CD4-positive, alpha-beta memory T cell (primary cell): ENCODE data around the gene TIMM29. TPM values are rescaled to one million over a fixed set of nuclear protein-coding genes. Genes with fewer than 3 reads are reported as not detected.

ENCODE experiments used
- CTCF ChIA-PET: fragments of 350-600 bp; sonication (Branson Sonifier 250); formaldehyde crosslinking; loops from one replicate; lab custom pipeline; 2021; ENCODE audit warnings: inconsistent platforms; ENCODE audit not compliant: partially characterized antibody; lab: Charles Lee
- POLR2A ChIA-PET: fragments of 350-600 bp; sonication (Branson Sonifier 250); formaldehyde crosslinking; loops from one replicate; lab custom pipeline; 2021; ENCODE audit not compliant: partially characterized antibody; lab: Charles Lee
- DNase-seq, 5 donors: peaks; one replicate each; pipeline versions ENCODE4 v3.0.0 to v3.0.0-alpha.2; 2020 to 2022; ENCODE audit warnings: mixed read lengths in 1 of 5
- H3K27ac ChIP-seq: one replicate; pipeline ENCODE4 v1.7.0; 2013; ENCODE audit warnings: low read depth, low read length
- H3K27me3 ChIP-seq: 2 replicates; pipeline ENCODE4 v1.7.0; 2013; ENCODE audit warnings: mild to moderate bottlenecking, low read length, moderate library complexity; ENCODE audit not compliant: insufficient read depth
- H3K36me3 ChIP-seq: 2 replicates; pipeline ENCODE4 v1.7.0; 2013; ENCODE audit warnings: mild to moderate bottlenecking, low read length, moderate library complexity; ENCODE audit not compliant: insufficient read depth
- H3K4me1 ChIP-seq: 2 replicates; pipeline ENCODE4 v1.7.0; 2013; ENCODE audit warnings: mild to moderate bottlenecking, low read length, moderate library complexity; ENCODE audit not compliant: insufficient read depth
- H3K4me3 ChIP-seq, 2 donors: one replicate each; pipeline ENCODE4 v1.7.0; 2013; ENCODE audit warnings: low read length in 2 of 2, mild to moderate bottlenecking in 1 of 2
- H3K9me3 ChIP-seq, 2 donors: one replicate each; pipeline ENCODE4 v1.7.0; 2013; ENCODE audit warnings: low read length in 2 of 2, control low read depth in 1 of 2; ENCODE audit not compliant: control insufficient read depth in 1 of 2
- H3K27ac Mint-ChIP-seq, 7 donors: one replicate each; pipeline ENCODE4 v1.8.0; 2020 to 2021; ENCODE audit warnings: mixed read lengths in 7 of 7, mild to moderate bottlenecking in 6 of 7, inconsistent platforms in 3 of 7, moderate library complexity in 3 of 7
- H3K27me3 Mint-ChIP-seq, 2 donors: one replicate each; pipeline ENCODE4 v1.8.0; 2020 to 2021; ENCODE audit warnings: mixed read lengths in 2 of 2
- H3K36me3 Mint-ChIP-seq, 2 donors: one replicate each; pipeline ENCODE4 v1.8.0; 2020 to 2021; ENCODE audit warnings: mixed read lengths in 2 of 2, inconsistent platforms in 1 of 2, mild to moderate bottlenecking in 1 of 2
- H3K4me1 Mint-ChIP-seq, 4 donors: one replicate each; pipeline ENCODE4 v1.8.0; 2020 to 2021; ENCODE audit warnings: mixed read lengths in 4 of 4, mild to moderate bottlenecking in 1 of 4
- H3K4me3 Mint-ChIP-seq, 8 donors: one replicate each; pipeline ENCODE4 v1.8.0; 2020 to 2021; ENCODE audit warnings: mixed read lengths in 8 of 8, mild to moderate bottlenecking in 7 of 8, moderate library complexity in 6 of 8, inconsistent platforms in 3 of 8
- H3K9me3 Mint-ChIP-seq, 8 donors: one replicate each; pipeline ENCODE4 v1.8.0; 2020 to 2021; ENCODE audit warnings: mixed read lengths in 8 of 8, mild to moderate bottlenecking in 5 of 8, inconsistent platforms in 3 of 8, moderate library complexity in 1 of 8
- intact Hi-C: fragments of 100-400 bp; cut with micrococcal nuclease; formaldehyde crosslinking; loops from one replicate; pipeline ENCODE4 v1.15.1; 2023
- polyA plus RNA-seq, 2 donors: library from polyadenylated mRNA; unstranded; fragments of 300-500 nt; fragmentation: Illumina TruSeq; gene quantifications; one replicate each; pipeline ENCODE4 v1.2.3, GENCODE V29; 2021
- total RNA-seq, 2 experiments: library from RNA; stranded (reverse); gene quantifications; one replicate each; pipeline ENCODE4 v1.2.3, GENCODE V29; 2021

The TIMM29 gene
- total and polyA plus RNA-seq, 4 experiments from 2014 or later = 17.7 to 40.9 (median 37.1) TPM

- H3K27ac Mint-ChIP-seq = peak overlapping the region in 1 of 7 donors; percentile 42
- intact Hi-C loops = no loop called here
- no peak overlapping the region for H3K4me3 Mint-ChIP-seq
- H3K4me1 ChIP-seq = no peaks in the 10 kb centered on the region
- no peaks in the 10 kb centered on the region for H3K4me1 Mint-ChIP-seq
- ChIA-PET CTCF (no interaction called here), POLR2A (no interaction called here)
- H3K27me3 Mint-ChIP-seq = no peaks in the 10 kb centered on the region
- H3K27ac ChIP-seq = no peak overlapping the region
- H3K36me3 Mint-ChIP-seq = peaks cover 9 to 23% of the 10 kb centered on the region in 2 donors
- no peak overlapping the region for H3K4me3 ChIP-seq
- no peak for DNase-seq
- peaks cover 17% of the 10 kb centered on the region for H3K36me3 ChIP-seq
- H3K27me3 ChIP-seq = no peaks in the 10 kb centered on the region
- no peaks in the 10 kb centered on the region for H3K9me3 Mint-ChIP-seq
- no peaks in the 10 kb centered on the region for H3K9me3 ChIP-seq
Measured at GRCh38 chr19:10913716-10914340, 14.8 kb upstream of the TIMM29 start.

- Histone ChIP-seq H3K9me3 (no peaks in the 10 kb centered on the region), H3K4me1 (no peaks in the 10 kb centered on the region), H3K36me3 (peaks cover 13% of the 10 kb centered on the region), H3K4me3 (no peak overlapping the region), H3K27me3 (no peaks in the 10 kb centered on the region), H3K27ac (no peak overlapping the region)
- Mint-ChIP-seq H3K9me3 (no peaks in the 10 kb centered on the region), H3K27me3 (no peaks in the 10 kb centered on the region), H3K4me3 (no peak overlapping the region), H3K4me1 (no peaks in the 10 kb centered on the region), H3K27ac (no peak overlapping the region), H3K36me3 (peaks cover 8 to 21% of the 10 kb centered on the region in 2 donors)
- ChIA-PET CTCF (no interaction called here), POLR2A (no interaction called here)
- intact Hi-C loops = no loop called here
- no peak for DNase-seq
Measured at GRCh38 chr19:10915130-10916091, 13.2 kb upstream of the TIMM29 start.

- Mint-ChIP-seq H3K9me3 (no peaks in the 10 kb centered on the region), H3K27ac (no peak overlapping the region), H3K36me3 (peaks cover 8 to 26% of the 10 kb centered on the region in 2 donors), H3K27me3 (no peaks in the 10 kb centered on the region), H3K4me3 (no peak overlapping the region), H3K4me1 (no peaks in the 10 kb centered on the region)
- Histone ChIP-seq H3K27me3 (no peaks in the 10 kb centered on the region), H3K4me3 (no peak overlapping the region), H3K9me3 (no peaks in the 10 kb centered on the region), H3K27ac (no peak overlapping the region), H3K36me3 (peaks cover 9% of the 10 kb centered on the region), H3K4me1 (no peaks in the 10 kb centered on the region)
- no peak for DNase-seq
- ChIA-PET CTCF (no interaction called here), POLR2A (no interaction called here)
- intact Hi-C loops = no loop called here
Measured at GRCh38 chr19:10916602-10917001, 12.0 kb upstream of the TIMM29 start.

- no peak overlapping the region for H3K4me3 Mint-ChIP-seq
- Histone ChIP-seq H3K9me3 (no peaks in the 10 kb centered on the region), H3K4me1 (no peaks in the 10 kb centered on the region), H3K36me3 (peaks cover 3% of the 10 kb centered on the region), H3K27ac (no peak overlapping the region), H3K27me3 (no peaks in the 10 kb centered on the region), H3K4me3 (no peak overlapping the region)
- no peaks in the 10 kb centered on the region for H3K27me3 Mint-ChIP-seq
- no peaks in the 10 kb centered on the region for H3K4me1 Mint-ChIP-seq
- H3K36me3 Mint-ChIP-seq = peaks cover 7 to 23% of the 10 kb centered on the region in 2 donors
- H3K9me3 Mint-ChIP-seq = no peaks in the 10 kb centered on the region
- POLR2A ChIA-PET = no interaction called here
- intact Hi-C loops = no loop called here
- H3K27ac Mint-ChIP-seq = peak overlapping the region in 1 of 7 donors; percentile 29
- CTCF ChIA-PET = interaction anchor here (1.0 to 1.6 kb wide), 2 partner anchors 18 to 20 kb away, joined by 3 to 5 read pairs; no protein-coding TSS in a partner anchor
- no peak for DNase-seq
Measured at GRCh38 chr19:10918359-10918758, 10.3 kb upstream of the TIMM29 start.

GRCh38 chr19:10919352-10920287 lies 9.0 kb upstream of the TIMM29 start:
- H3K27ac ChIP-seq = no peak overlapping the region
- peaks cover 10 to 29% of the 10 kb centered on the region in 2 donors for H3K36me3 Mint-ChIP-seq
- H3K4me1 Mint-ChIP-seq = no peaks in the 10 kb centered on the region
- H3K27me3 ChIP-seq = no peaks in the 10 kb centered on the region
- CTCF ChIA-PET = no interaction called here
- no peaks in the 10 kb centered on the region for H3K27me3 Mint-ChIP-seq
- H3K36me3 ChIP-seq = peaks cover 3% of the 10 kb centered on the region
- H3K4me3 Mint-ChIP-seq = no peak overlapping the region
- no peak for DNase-seq
- peak overlapping the region in 3 of 7 donors; percentile 37 to 84 (median 42) for H3K27ac Mint-ChIP-seq
- no peak overlapping the region for H3K4me3 ChIP-seq
- H3K9me3 Mint-ChIP-seq = no peaks in the 10 kb centered on the region
- no peaks in the 10 kb centered on the region for H3K9me3 ChIP-seq
- intact Hi-C loops = no loop called here
- no peaks in the 10 kb centered on the region for H3K4me1 ChIP-seq
- POLR2A ChIA-PET = no interaction called here

- Mint-ChIP-seq H3K27me3 (no peaks in the 10 kb centered on the region), H3K27ac (peak overlapping the region in 1 of 7 donors; percentile 84), H3K36me3 (peaks cover 10 to 32% of the 10 kb centered on the region in 2 donors), H3K4me1 (peaks cover 0 to 1% (median 0%) of the 10 kb centered on the region in 4 donors), H3K4me3 (no peak overlapping the region), H3K9me3 (no peaks in the 10 kb centered on the region)
- H3K27ac ChIP-seq = no peak overlapping the region
- H3K9me3 ChIP-seq = no peaks in the 10 kb centered on the region
- H3K27me3 ChIP-seq = no peaks in the 10 kb centered on the region
- no peak for DNase-seq
- CTCF ChIA-PET = no interaction called here
- POLR2A ChIA-PET = no interaction called here
- H3K36me3 ChIP-seq = peaks cover 6% of the 10 kb centered on the region
- intact Hi-C loops = no loop called here
- no peaks in the 10 kb centered on the region for H3K4me1 ChIP-seq
- no peak overlapping the region for H3K4me3 ChIP-seq
Measured at GRCh38 chr19:10920288-10920655, 8.3 kb upstream of the TIMM29 start.
